GM12878 (cell line): Measurements from ENCODE around the gene EXOC4. TPM values are rescaled to one million over a fixed set of nuclear protein-coding genes. Genes with fewer than 3 reads are reported as not detected.

ENCODE experiments used
- ATAC-seq: fragments of 200-7000 bp; cut with Tn5 transposase; 3 replicates; pipeline ENCODE4 v1.9.1; 2020; ENCODE audit warnings: mild to moderate bottlenecking, moderate library complexity
- BruUV-seq: library from RNA; stranded (reverse); fragments of 400-500 nt; replicated peaks from 2 replicates; lab custom pipeline; 2021; lab: Mats Ljungman, UMichigan
- CTCF ChIA-PET: fragments of 300-600 bp; sonication (Branson Sonifier 250); formaldehyde crosslinking; extraction: SDS; loops from one replicate; lab custom pipeline; 2021; ENCODE audit warnings: inconsistent platforms; lab: Yijun Ruan, JAX
- POLR2A ChIA-PET: fragments of 350-600 bp; formaldehyde crosslinking; extraction: SDS; loops from one replicate; lab custom pipeline; 2021; ENCODE audit warnings: inconsistent platforms; lab: Charles Lee
- RAD21 ChIA-PET: fragments of 300-600 bp; sonication (Branson Sonifier 250); formaldehyde crosslinking; loops from one replicate; lab custom pipeline; 2023; ENCODE audit warnings: antibody characterized with exemption; ENCODE audit not compliant: unreplicated experiment; lab: Charles Lee
- SMC1A ChIA-PET: fragments of 300-600 bp; sonication (Branson Sonifier 250); formaldehyde crosslinking; loops from one replicate; lab custom pipeline; 2023; ENCODE audit not compliant: unreplicated experiment, uncharacterized antibody; lab: Charles Lee
- DNase-seq: peaks from one replicate; pipeline ENCODE4 v3.0.0-alpha.2; 2011; ENCODE audit warnings: low read depth, low spot score
- FAIRE-seq: peaks from 3 replicates; lab custom pipeline; 2011; peaks lifted over from hg19 to GRCh38; lab: Jason Lieb, UNC
- H2AFZ ChIP-seq: 2 replicates; pipeline ENCODE4 v1.6.0; 2011; ENCODE audit warnings: low read depth, low read length, control low read depth; ENCODE audit not compliant: control insufficient read depth
- H3K27ac ChIP-seq: 2 replicates; pipeline ENCODE4 v1.5.1; 2011; ENCODE audit warnings: control low read depth; ENCODE audit not compliant: control insufficient read depth, insufficient read depth
- H3K27me3 ChIP-seq, 2 experiments: replicated peaks in 1 of 2; 2 replicates each; pipeline versions ENCODE4 v1.6.0 to v1.6.1; 2011; ENCODE audit warnings: low read length in 1 of 2; ENCODE audit not compliant: control insufficient read depth in 2 of 2, insufficient read depth in 2 of 2
- H3K36me3 ChIP-seq, 2 experiments: 2 replicates each; pipeline ENCODE4 v1.5.1; 2011; ENCODE audit warnings: low read length in 1 of 2; ENCODE audit not compliant: control insufficient read depth in 2 of 2, insufficient read depth in 2 of 2
- H3K4me1 ChIP-seq: 2 replicates; pipeline ENCODE4 v1.6.1; 2011; ENCODE audit warnings: mild to moderate bottlenecking, low read length, moderate library complexity, mixed read lengths; ENCODE audit not compliant: control insufficient read depth, insufficient read depth
- H3K4me2 ChIP-seq: 2 replicates; pipeline ENCODE4 v1.6.0; 2011; ENCODE audit warnings: control low read depth; ENCODE audit not compliant: control insufficient read depth, insufficient read depth
- H3K4me3 ChIP-seq: fragments of 200-600 bp; sonication (generic); 2 replicates; pipeline ENCODE4 v1.5.1; 2016
- H3K79me2 ChIP-seq: 2 replicates; pipeline ENCODE4 v1.6.0; 2011; ENCODE audit warnings: low read length; ENCODE audit not compliant: control insufficient read depth, insufficient read depth
- H3K9ac ChIP-seq: 2 replicates; pipeline ENCODE4 v1.8.0; 2011; ENCODE audit warnings: low read length, control low read depth, mixed read lengths; ENCODE audit not compliant: control insufficient read depth, insufficient read depth
- H3K9me3 ChIP-seq: replicated peaks from 3 replicates; pipeline ENCODE4 v1.5.1; 2011; ENCODE audit warnings: mild to moderate bottlenecking, low read length; ENCODE audit not compliant: control insufficient read depth, insufficient read depth
- H4K20me1 ChIP-seq: 2 replicates; pipeline ENCODE4 v1.6.0; 2011; ENCODE audit not compliant: control insufficient read depth, insufficient read depth
- CHD2 ChIP-seq: IDR thresholded peaks from 2 replicates; pipeline ENCODE4 v1.6.1; 2011; ENCODE audit warnings: low read depth, low read length, improper control_type of control experiment, borderline replicate concordance
- CHD4 ChIP-seq: fragments of 200-600 bp; sonication (generic); IDR thresholded peaks from 2 replicates; pipeline ENCODE4 v1.6.1; 2016; ENCODE audit warnings: mild to moderate bottlenecking
- CREM ChIP-seq: IDR thresholded peaks from 2 replicates; pipeline ENCODE4 v1.6.1; 2014; ENCODE audit warnings: antibody characterized with exemption, low read depth
- ETV6 ChIP-seq, 2 experiments: fragments of 450-650 bp in 1 of 2; IDR thresholded peaks in 1 of 2; conservative IDR thresholded peaks in 1 of 2; 2 replicates each; pipeline ENCODE4 v1.6.1; 2014; ENCODE audit warnings: antibody characterized with exemption in 1 of 2, borderline replicate concordance in 1 of 2, low read depth in 1 of 2, mild to moderate bottlenecking in 1 of 2, moderate library complexity in 1 of 2
- GABPA ChIP-seq: IDR thresholded peaks from 2 replicates; pipeline ENCODE4 v1.6.1; 2014; ENCODE audit warnings: antibody characterized with exemption, low read depth, mild to moderate bottlenecking, inconsistent platforms
- IKZF1 ChIP-seq: fragments of 450-650 bp; conservative IDR thresholded peaks from 2 replicates; pipeline ENCODE4 v1.6.1; 2017; ENCODE audit warnings: antibody characterized with exemption, mild to moderate bottlenecking
- MYC ChIP-seq: IDR thresholded peaks from 2 replicates; pipeline ENCODE4 v1.6.1; 2011; ENCODE audit warnings: mild to moderate bottlenecking, low read length, moderate library complexity, inconsistent platforms; ENCODE audit not compliant: insufficient read depth, insufficient replicate concordance, insufficient read length, severe bottlenecking
- NRF1 ChIP-seq: conservative IDR thresholded peaks from 2 replicates; pipeline ENCODE4 v1.6.1; 2011; ENCODE audit warnings: mild to moderate bottlenecking, low read depth, low read length, improper control_type of control experiment
- POLR2AphosphoS2 ChIP-seq: IDR thresholded peaks from 2 replicates; pipeline ENCODE4 v1.6.1; 2011; ENCODE audit warnings: low read depth, mild to moderate bottlenecking, low read length, improper control_type of control experiment, moderate library complexity
- RUNX3 ChIP-seq: IDR thresholded peaks from 2 replicates; pipeline ENCODE4 v1.6.1; 2012; ENCODE audit warnings: low read length, inconsistent platforms
- SMC3 ChIP-seq: IDR thresholded peaks from 2 replicates; pipeline ENCODE4 v1.6.1; 2011; ENCODE audit warnings: low read length, improper control_type of control experiment, borderline replicate concordance
- in situ Hi-C: fragments of 300-500 bp; cut with MboI; formaldehyde crosslinking; loops from 9 replicates; pipeline ENCODE4 v1.14.3; 2018; ENCODE audit warnings: mixed read lengths
- intact Hi-C: fragments of 100-400 bp; cut with micrococcal nuclease; formaldehyde crosslinking; loops from one replicate; pipeline ENCODE4 v1.14.2; 2022; ENCODE audit not compliant: unreplicated experiment
- polyA plus RNA-seq, 11 experiments: library from polyadenylated mRNA; depleted of rRNA in 4 of 11; unstranded in 6 of 11; stranded (reverse) in 5 of 11; fragments of >200 nt; fragmentation: Nextera tagmentation in 4 of 11; fragmentation: Illumina TruSeq in 1 of 11; extraction: Ambion mirVana in 4 of 11; extraction: Trizol in 1 of 11; gene quantifications; 1 replicate in 1 of 11; 2 replicates in 10 of 11; pipeline versions ENCODE4 v1.2.1 to v1.2.3, GENCODE V29; 2011 to 2016; ENCODE audit warnings: inconsistent platforms in 2 of 11, missing spikeins in 2 of 11, low read depth in 1 of 11
- total RNA-seq, 4 experiments: library from RNA; depleted of rRNA in 3 of 4; stranded (reverse); fragments of >200 nt in 3 of 4; fragmentation: Illumina TruSeq in 1 of 4; extraction: Trizol in 1 of 4; gene quantifications; 2 replicates each; pipeline versions ENCODE4 v1.2.1 to v1.2.3, GENCODE V29; 2013 to 2021
- TF ChIP-seq, protein P1 (sequence below): IDR thresholded peaks from 2 replicates; pipeline ENCODE4 v1.6.1; 2011; ENCODE audit warnings: low read depth, mild to moderate bottlenecking, low read length, moderate library complexity, borderline replicate concordance; ENCODE audit errors: extremely low read depth
- TF ChIP-seq, protein P2 (sequence below): fragments of 450-650 bp; IDR thresholded peaks from 2 replicates; pipeline ENCODE4 v1.6.1; 2016; ENCODE audit warnings: mild to moderate bottlenecking
- TF ChIP-seq, protein P3 (sequence below): fragments of 450-650 bp; conservative IDR thresholded peaks from 2 replicates; pipeline ENCODE4 v1.6.1; 2017; ENCODE audit warnings: mild to moderate bottlenecking, moderate library complexity
- TF ChIP-seq, protein P4 (sequence below): fragments of 450-650 bp; formaldehyde crosslinking; IDR thresholded peaks from 2 replicates; pipeline ENCODE4 v1.4.0; 2022; ENCODE audit warnings: mild to moderate bottlenecking, moderate library complexity

Gene EXOC4
- total and polyA plus RNA-seq, 10 of the 15 experiments (the other 5 are each of a cell fraction or from before 2014, with no cell fraction given): 13.2 to 44.5 (median 29.6) TPM

DNA sequence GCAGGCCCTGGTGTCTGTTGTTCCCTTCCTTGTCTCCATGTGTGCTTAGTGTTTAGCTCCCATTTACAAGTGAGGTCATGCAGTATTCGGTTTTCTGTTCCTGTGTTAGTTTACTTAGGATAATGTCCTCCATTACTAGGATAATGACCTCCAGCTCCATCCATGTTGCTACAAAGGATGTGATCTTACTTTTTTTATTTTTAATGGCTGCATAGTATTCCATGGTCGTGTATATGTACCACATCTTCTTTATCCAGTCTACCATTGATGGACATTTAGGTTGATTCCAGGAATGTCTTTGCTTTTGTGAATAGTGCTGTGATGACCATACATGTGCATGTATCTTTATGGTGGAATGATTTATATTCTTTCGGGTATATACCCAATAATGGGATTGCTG lies 333.4 kb downstream of the EXOC4 start (continued):
- TF ChIP-seq, protein P1, sequence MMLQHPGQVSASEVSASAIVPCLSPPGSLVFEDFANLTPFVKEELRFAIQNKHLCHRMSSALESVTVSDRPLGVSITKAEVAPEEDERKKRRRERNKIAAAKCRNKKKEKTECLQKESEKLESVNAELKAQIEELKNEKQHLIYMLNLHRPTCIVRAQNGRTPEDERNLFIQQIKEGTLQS: no peak
- TF ChIP-seq ETV6 (conservative IDR thresholded peaks at IDR 0.05 in 1 of 2, IDR thresholded peaks at IDR 0.05 in 1 of 2; ENCODE audit: borderline replicate concordance in 1 of 2, low read depth in 1 of 2): no peak
- no peak for TF ChIP-seq POLR2AphosphoS2
- no peak for TF ChIP-seq SMC3
- TF ChIP-seq, protein P2, sequence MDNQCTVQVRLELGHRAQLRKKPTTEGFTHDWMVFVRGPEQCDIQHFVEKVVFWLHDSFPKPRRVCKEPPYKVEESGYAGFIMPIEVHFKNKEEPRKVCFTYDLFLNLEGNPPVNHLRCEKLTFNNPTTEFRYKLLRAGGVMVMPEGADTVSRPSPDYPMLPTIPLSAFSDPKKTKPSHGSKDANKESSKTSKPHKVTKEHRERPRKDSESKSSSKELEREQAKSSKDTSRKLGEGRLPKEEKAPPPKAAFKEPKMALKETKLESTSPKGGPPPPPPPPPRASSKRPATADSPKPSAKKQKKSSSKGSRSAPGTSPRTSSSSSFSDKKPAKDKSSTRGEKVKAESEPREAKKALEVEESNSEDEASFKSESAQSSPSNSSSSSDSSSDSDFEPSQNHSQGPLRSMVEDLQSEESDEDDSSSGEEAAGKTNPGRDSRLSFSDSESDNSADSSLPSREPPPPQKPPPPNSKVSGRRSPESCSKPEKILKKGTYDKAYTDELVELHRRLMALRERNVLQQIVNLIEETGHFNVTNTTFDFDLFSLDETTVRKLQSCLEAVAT: no peak
- no peak for TF ChIP-seq IKZF1
- no peak for TF ChIP-seq CHD4

DNA sequence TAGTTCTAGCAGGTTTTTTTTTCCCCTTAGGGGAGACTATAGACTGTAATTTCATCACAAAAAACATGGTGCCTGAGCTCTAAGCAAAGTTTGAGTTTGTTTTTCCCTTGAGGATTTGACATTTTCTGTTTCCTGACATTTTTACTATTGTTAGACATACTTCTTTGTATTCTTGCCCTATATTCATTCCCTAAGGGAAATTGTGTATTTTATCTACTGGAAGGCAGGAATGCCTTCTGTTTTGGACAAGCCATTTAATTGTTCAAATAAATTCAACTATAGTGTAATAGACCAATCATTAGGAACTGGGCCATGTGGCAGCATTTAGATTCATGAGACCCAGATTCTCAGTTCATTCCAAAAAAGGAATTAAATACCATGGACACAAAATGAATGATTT lies 335.0 kb downstream of the EXOC4 start:
- DNase-seq: no peak
- in situ Hi-C loops: no loop called here
- Histone ChIP-seq H2AFZ (no peak overlapping the region), H3K36me3 (no peaks in the 10 kb centered on the region), H3K4me1 (no peaks in the 10 kb centered on the region), H3K27ac (no peak overlapping the region), H3K79me2 (no peaks in the 10 kb centered on the region), H3K4me3 (no peak overlapping the region), H4K20me1 (no peaks in the 10 kb centered on the region), H3K4me2 (no peak overlapping the region), H3K9ac (no peak overlapping the region), H3K27me3 (no peaks in the 10 kb centered on the region), H3K9me3 (no peaks in the 10 kb centered on the region)
- ChIA-PET CTCF (interaction anchor here (1.3 kb wide), 1 partner anchor 22 kb away, joined by 4 read pairs; no protein-coding TSS in a partner anchor), SMC1A (interaction anchor here (1.1 to 1.4 kb wide), 3 partner anchors 8 to 13 kb away, joined by 3 read pairs; no protein-coding TSS in a partner anchor), RAD21 (no interaction called here), POLR2A (no interaction called here)
- no peak for FAIRE-seq
- intact Hi-C loops: no loop called here
- no TSS peak for BruUV-seq
- ATAC-seq: no peak
- TF ChIP-seq CREM (no peak), NRF1 (no peak), GABPA (no peak), MYC (no peak), CHD2 (no peak), RUNX3 (no peak)
- TF ChIP-seq, protein P3, sequence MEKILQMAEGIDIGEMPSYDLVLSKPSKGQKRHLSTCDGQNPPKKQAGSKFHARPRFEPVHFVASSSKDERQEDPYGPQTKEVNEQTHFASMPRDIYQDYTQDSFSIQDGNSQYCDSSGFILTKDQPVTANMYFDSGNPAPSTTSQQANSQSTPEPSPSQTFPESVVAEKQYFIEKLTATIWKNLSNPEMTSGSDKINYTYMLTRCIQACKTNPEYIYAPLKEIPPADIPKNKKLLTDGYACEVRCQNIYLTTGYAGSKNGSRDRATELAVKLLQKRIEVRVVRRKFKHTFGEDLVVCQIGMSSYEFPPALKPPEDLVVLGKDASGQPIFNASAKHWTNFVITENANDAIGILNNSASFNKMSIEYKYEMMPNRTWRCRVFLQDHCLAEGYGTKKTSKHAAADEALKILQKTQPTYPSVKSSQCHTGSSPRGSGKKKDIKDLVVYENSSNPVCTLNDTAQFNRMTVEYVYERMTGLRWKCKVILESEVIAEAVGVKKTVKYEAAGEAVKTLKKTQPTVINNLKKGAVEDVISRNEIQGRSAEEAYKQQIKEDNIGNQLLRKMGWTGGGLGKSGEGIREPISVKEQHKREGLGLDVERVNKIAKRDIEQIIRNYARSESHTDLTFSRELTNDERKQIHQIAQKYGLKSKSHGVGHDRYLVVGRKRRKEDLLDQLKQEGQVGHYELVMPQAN: no peak
- TF ChIP-seq, protein P4, sequence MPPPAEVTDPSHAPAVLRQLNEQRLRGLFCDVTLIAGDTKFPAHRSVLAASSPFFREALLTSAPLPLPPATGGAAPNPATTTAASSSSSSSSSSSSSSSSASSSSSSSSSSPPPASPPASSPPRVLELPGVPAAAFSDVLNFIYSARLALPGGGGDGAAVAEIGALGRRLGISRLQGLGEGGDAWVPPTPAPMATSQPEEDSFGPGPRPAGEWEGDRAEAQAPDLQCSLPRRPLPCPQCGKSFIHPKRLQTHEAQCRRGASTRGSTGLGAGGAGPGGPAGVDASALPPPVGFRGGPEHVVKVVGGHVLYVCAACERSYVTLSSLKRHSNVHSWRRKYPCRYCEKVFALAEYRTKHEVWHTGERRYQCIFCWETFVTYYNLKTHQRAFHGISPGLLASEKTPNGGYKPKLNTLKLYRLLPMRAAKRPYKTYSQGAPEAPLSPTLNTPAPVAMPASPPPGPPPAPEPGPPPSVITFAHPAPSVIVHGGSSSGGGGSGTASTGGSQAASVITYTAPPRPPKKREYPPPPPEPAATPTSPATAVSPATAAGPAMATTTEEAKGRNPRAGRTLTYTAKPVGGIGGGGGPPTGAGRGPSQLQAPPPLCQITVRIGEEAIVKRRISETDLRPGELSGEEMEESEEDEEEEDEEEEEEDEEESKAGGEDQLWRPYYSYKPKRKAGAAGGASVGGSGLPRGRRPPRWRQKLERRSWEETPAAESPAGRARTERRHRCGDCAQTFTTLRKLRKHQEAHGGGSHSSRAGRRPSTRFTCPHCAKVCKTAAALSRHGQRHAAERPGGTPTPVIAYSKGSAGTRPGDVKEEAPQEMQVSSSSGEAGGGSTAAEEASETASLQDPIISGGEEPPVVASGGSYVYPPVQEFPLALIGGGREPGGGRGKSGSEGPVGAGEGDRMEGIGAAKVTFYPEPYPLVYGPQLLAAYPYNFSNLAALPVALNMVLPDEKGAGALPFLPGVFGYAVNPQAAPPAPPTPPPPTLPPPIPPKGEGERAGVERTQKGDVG (CRISPR knock-in tag): no peak
